CMK (cell line): ENCODE results near the gene FAM241B.

Experiments
- DNase-seq: peaks from one replicate; pipeline ENCODE4 v3.0.0-alpha.2; 2010; ENCODE audit warnings: low read depth

The FAM241B gene

GRCh38 chr10:69649786-69650550 is 19.9 kb downstream of the FAM241B start:
- no peak for DNase-seq

GRCh38 chr10:69650589-69651261 is 20.7 kb downstream of the FAM241B start:
- no peak for DNase-seq

- no peak for DNase-seq
Measured at GRCh38 chr10:69651362-69651761, 21.3 kb downstream of the FAM241B start.

GRCh38 chr10:69652111-69652856 is 22.2 kb downstream of the FAM241B start:
- DNase-seq = no peak

- DNase-seq = no peak
Measured at GRCh38 chr10:69652857-69653199, 22.8 kb downstream of the FAM241B start.

- no peak for DNase-seq
Measured at GRCh38 chr10:69653561-69653960, 23.5 kb downstream of the FAM241B start.

- DNase-seq = no peak
Measured at GRCh38 chr10:69655124-69655867, 25.2 kb downstream of the FAM241B start.

- no peak for DNase-seq
Measured at GRCh38 chr10:69655868-69656555, 26.0 kb downstream of the FAM241B start.

GRCh38 chr10:69656742-69657269 is 26.8 kb downstream of the FAM241B start:
- no peak for DNase-seq

- no peak for DNase-seq
Measured at GRCh38 chr10:69657430-69657829, 27.4 kb downstream of the FAM241B start.

GRCh38 chr10:69657866-69658265 is 27.8 kb downstream of the FAM241B start:
- DNase-seq = no peak

- no peak for DNase-seq
Measured at GRCh38 chr10:69659241-69660038, 29.4 kb downstream of the FAM241B start.

- DNase-seq = no peak
Measured at GRCh38 chr10:69660296-69660695, 30.2 kb downstream of the FAM241B start.

GRCh38 chr10:69661414-69662172 is 31.5 kb downstream of the FAM241B start:
- DNase-seq = no peak

GRCh38 chr10:69662173-69662877 is 32.3 kb downstream of the FAM241B start:
- DNase-seq = no peak

- no peak for DNase-seq
Measured at GRCh38 chr10:69662901-69663300, 32.9 kb downstream of the FAM241B start.

- DNase-seq = no peak
Measured at GRCh38 chr10:69663369-69663947, 33.4 kb downstream of the FAM241B start.

GRCh38 chr10:69665474-69666320 is 35.6 kb downstream of the FAM241B start:
- no peak for DNase-seq
